Activated CD8-positive, alpha-beta T cell treated with anti-CD3 and anti-CD28 coated beads for 36 hours (primary cell): ENCODE data around the gene PTPRH. TPM values are rescaled to one million over a fixed set of nuclear protein-coding genes. Genes with fewer than 3 reads are reported as not detected.

ENCODE experiments used
- ATAC-seq: fragments of 200-7000 bp; cut with Tn5 transposase; one replicate; pipeline ENCODE4 v1.10.0; 2021; ENCODE audit warnings: mild to moderate bottlenecking, moderate library complexity
- CTCF ChIA-PET: fragments of 350-600 bp; sonication (Branson Sonifier 250); formaldehyde crosslinking; loops from one replicate; lab custom pipeline; 2021; ENCODE audit warnings: antibody characterized with exemption; lab: Charles Lee
- POLR2A ChIA-PET: fragments of 350-600 bp; sonication (Branson Sonifier 250); formaldehyde crosslinking; loops from one replicate; lab custom pipeline; 2021; ENCODE audit warnings: antibody characterized with exemption; lab: Charles Lee
- DNase-seq: peaks from one replicate; pipeline ENCODE4 v3.0.0-alpha.2; 2020
- H3K27ac Mint-ChIP-seq: one replicate; pipeline ENCODE4 v1.8.0; 2021; ENCODE audit warnings: mild to moderate bottlenecking, mixed read lengths
- H3K27me3 Mint-ChIP-seq: one replicate; pipeline ENCODE4 v1.8.0; 2021; ENCODE audit warnings: mixed read lengths
- H3K36me3 Mint-ChIP-seq: one replicate; pipeline ENCODE4 v1.8.0; 2021; ENCODE audit warnings: low read depth, mixed read lengths
- H3K4me1 Mint-ChIP-seq: one replicate; pipeline ENCODE4 v1.8.0; 2021; ENCODE audit warnings: low read depth, mixed read lengths
- H3K4me3 Mint-ChIP-seq: one replicate; pipeline ENCODE4 v1.8.0; 2021; ENCODE audit warnings: mild to moderate bottlenecking, moderate library complexity, mixed read lengths
- H3K9me3 Mint-ChIP-seq: one replicate; pipeline ENCODE4 v1.8.0; 2021; ENCODE audit warnings: mixed read lengths
- intact Hi-C: fragments of 100-400 bp; cut with micrococcal nuclease; formaldehyde crosslinking; loops from one replicate; pipeline ENCODE4 v1.10.0; 2022
- total RNA-seq, 2 experiments: library from RNA; stranded (reverse); gene quantifications; one replicate each; pipeline ENCODE4 v1.2.3, GENCODE V29; 2021
- TF ChIP-seq, protein P1 (sequence below): fragments of 200-600 bp; IDR thresholded peaks from one replicate; pipeline ENCODE4 v1.8.0; 2022; ENCODE audit warnings: antibody characterized with exemption, mild to moderate bottlenecking

The PTPRH gene
- total RNA-seq, 2 experiments from 2014 or later: not detected

DNA sequence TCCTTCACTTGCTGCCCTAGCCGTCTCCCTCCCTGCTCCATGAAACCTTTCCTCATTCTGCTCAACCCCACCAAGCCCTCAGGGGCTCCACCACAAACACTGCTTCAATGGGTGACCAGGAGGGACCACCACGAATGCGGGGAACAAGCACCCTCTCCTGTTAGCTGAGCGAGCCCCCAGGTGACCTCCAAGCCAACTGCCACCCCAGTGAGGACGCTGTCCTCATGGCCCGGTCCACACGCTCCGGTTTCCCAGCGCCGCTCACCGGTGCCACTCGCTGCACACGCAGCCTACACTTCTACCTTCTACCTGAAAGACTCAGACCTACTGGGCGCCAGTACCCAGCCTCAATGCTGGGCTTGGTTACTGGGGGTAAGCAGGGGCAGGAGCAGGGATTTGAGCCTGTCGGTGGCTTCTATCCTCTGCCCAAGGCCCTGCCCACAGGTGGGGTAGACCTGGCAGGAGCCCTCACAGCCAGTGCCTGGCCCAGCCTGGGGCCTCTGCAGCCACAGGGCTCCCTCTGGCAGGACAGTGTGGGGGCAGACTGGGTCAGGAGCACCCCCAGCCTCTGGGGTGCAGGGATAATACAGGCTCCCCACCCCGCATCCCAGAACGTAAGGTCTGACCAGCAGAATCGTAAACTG is 20.0 kb upstream of the PTPRH start:
- no peaks in the 10 kb centered on the region for H3K27me3 Mint-ChIP-seq
- POLR2A ChIA-PET: no interaction called here
- no peaks in the 10 kb centered on the region for H3K9me3 Mint-ChIP-seq
- CTCF ChIA-PET: no interaction called here
- no peak overlapping the region for H3K27ac Mint-ChIP-seq
- no peaks in the 10 kb centered on the region for H3K4me1 Mint-ChIP-seq
- ATAC-seq (no peak), DNase-seq (no peak)
- TF ChIP-seq, protein P1, sequence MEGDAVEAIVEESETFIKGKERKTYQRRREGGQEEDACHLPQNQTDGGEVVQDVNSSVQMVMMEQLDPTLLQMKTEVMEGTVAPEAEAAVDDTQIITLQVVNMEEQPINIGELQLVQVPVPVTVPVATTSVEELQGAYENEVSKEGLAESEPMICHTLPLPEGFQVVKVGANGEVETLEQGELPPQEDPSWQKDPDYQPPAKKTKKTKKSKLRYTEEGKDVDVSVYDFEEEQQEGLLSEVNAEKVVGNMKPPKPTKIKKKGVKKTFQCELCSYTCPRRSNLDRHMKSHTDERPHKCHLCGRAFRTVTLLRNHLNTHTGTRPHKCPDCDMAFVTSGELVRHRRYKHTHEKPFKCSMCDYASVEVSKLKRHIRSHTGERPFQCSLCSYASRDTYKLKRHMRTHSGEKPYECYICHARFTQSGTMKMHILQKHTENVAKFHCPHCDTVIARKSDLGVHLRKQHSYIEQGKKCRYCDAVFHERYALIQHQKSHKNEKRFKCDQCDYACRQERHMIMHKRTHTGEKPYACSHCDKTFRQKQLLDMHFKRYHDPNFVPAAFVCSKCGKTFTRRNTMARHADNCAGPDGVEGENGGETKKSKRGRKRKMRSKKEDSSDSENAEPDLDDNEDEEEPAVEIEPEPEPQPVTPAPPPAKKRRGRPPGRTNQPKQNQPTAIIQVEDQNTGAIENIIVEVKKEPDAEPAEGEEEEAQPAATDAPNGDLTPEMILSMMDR: no peak
- H3K4me3 Mint-ChIP-seq: no peak overlapping the region
- intact Hi-C loops: no loop called here
- H3K36me3 Mint-ChIP-seq: peaks cover 37% of the 10 kb centered on the region

- Mint-ChIP-seq H3K4me1 (no peaks in the 10 kb centered on the region), H3K36me3 (peaks cover 34% of the 10 kb centered on the region), H3K4me3 (no peak within 1 kb of the TSS), H3K9me3 (no peaks in the 10 kb centered on the region), H3K27me3 (no peaks in the 10 kb centered on the region), H3K27ac (no peak within 1 kb of the TSS)
- no peak for ATAC-seq
- TF ChIP-seq, protein P1: no peak
- intact Hi-C loops: no loop called here
- CTCF ChIA-PET: no interaction called here
- DNase-seq: no peak
- POLR2A ChIA-PET: interaction anchor here (0.8 to 1.0 kb wide), 2 partner anchors 8 to 29 kb away, joined by 3 read pairs; no protein-coding TSS in a partner anchor
Measured at GRCh38 chr19:55228403-55229031, 19.2 kb upstream of the PTPRH start, which contains the start of gene TMEM86B. TMEM86B (minus strand) TSS chr19:55228763; CDS start chr19:55228741, 22 bp downstream.

DNA sequence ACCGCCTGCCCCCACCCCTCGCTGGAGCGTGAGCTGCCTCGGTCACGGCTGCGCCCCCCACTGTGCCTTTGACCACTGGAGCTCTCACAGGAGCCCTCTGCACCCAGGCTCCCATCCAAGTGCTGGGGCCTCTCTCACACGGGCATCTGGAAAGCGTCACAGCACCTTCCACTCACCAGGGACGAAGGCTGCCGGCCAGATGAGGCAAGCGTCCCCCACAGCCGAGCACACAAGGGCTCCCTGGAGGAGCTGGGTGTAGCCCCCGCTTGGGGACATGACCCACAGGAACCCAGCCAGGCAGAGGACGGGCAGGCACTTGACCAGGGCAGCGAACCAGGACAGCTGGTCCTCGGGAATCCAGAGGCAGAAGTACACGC is 18.7 kb upstream of the PTPRH start:
- POLR2A ChIA-PET: interaction anchor here (0.5 to 1.0 kb wide), 3 partner anchors 8 to 137 kb away, joined by 3 read pairs; no protein-coding TSS in a partner anchor
- DNase-seq (no peak), ATAC-seq (no peak)
- Mint-ChIP-seq H3K4me1 (no peaks in the 10 kb centered on the region), H3K27me3 (no peaks in the 10 kb centered on the region), H3K4me3 (no peak overlapping the region), H3K27ac (no peak overlapping the region), H3K9me3 (no peaks in the 10 kb centered on the region), H3K36me3 (peaks cover 30% of the 10 kb centered on the region)
- intact Hi-C loops: no loop called here
- CTCF ChIA-PET: no interaction called here
- TF ChIP-seq, protein P1: no peak

- no peak for DNase-seq
- intact Hi-C loops: no loop called here
- H3K27ac Mint-ChIP-seq: no peak overlapping the region
Measured at GRCh38 chr19:55227241-55228014, 18.1 kb upstream of the PTPRH start.

More at GRCh38 chr19:55227241-55228014, 18.1 kb upstream of the PTPRH start:
- TF ChIP-seq, protein P1: no peak
- ChIA-PET POLR2A (interaction anchor here (0.5 to 1.0 kb wide), 3 partner anchors 27 to 137 kb away, joined by 3 read pairs; no protein-coding TSS in a partner anchor), CTCF (no interaction called here)
- Mint-ChIP-seq H3K36me3 (peaks cover 26% of the 10 kb centered on the region), H3K4me1 (no peaks in the 10 kb centered on the region), H3K27me3 (no peaks in the 10 kb centered on the region), H3K4me3 (no peak overlapping the region), H3K9me3 (no peaks in the 10 kb centered on the region)
- ATAC-seq: no peak
